ENCODE data around the gene PLD1.
"Not testable (repeated sequence)": the region's sequence is repeated elsewhere in the genome, so short reads cannot be mapped to it uniquely, and the experiment has no call there.

The PLD1 gene

DNA sequence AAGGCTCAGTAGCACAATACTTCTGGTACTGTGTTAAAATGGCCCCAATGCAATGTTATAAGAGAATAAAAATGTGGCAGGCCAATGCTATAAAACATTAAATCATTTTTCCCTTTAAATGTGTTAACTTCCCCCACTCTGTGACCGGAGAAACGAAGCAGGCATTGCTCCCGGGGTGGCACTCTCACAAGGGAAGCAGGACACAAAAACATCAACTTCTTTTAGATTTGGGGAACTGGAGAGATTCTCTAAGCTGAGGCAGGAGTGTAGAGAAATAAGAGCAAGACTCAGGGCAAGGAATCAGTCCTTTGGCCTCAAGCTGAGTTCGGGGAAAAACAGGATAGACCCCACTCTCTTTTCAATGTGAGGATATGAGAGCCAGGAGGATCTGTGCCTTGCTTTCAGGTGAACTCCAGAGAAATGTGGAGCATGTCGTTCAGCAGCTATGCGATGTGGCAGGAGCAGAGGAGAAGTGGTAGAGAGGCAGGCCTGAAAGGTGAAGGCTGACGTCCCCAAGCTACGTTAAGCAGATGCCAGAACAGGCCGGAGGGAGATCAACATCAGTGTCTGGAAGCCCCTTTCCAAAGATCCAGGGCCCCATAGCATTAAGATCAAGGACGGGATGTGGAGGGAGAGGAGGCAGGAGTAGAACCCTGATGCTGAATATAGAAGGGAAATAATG is 160.2 kb downstream of the PLD1 start:
- no peak for DNase-seq

DNA sequence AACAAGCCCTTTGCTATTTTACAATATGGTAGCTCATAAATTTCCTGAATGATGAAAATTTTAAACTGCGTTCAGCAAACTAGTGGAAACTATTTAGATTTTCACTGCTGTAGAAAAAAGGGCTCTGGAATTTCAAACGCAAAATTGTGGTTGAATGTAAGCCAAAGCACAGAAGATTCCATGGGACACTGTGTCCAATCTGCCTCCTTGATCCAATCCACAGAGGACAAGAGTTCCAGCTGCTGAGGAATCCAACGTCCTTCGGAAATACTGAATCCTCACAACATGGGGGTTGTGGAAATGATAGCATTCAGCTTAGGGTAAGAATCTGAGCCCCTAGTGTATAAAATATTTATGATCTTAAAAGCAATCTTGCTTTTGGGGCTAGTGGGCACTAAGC is 161.0 kb downstream of the PLD1 start:
- DNase-seq: no peak

DNA sequence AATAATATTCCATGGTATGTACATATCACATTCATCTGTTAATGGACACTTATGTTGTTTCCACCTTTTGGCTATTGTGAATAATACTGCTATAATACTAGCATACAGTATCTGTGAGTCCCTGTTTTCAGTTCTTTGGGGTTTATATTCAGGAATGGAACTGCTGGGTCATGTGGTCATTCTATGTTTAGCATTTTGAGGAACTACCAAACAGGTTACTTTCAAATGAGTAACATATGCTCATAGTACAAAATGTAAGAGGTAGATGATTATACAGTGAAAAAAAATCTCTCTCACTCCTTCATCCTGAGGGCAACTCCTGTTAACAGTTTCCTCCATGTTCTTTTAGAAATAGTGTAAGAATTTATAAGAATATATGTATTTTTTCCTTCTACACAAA is 162.2 kb downstream of the PLD1 start:
- no peak for DNase-seq

DNA sequence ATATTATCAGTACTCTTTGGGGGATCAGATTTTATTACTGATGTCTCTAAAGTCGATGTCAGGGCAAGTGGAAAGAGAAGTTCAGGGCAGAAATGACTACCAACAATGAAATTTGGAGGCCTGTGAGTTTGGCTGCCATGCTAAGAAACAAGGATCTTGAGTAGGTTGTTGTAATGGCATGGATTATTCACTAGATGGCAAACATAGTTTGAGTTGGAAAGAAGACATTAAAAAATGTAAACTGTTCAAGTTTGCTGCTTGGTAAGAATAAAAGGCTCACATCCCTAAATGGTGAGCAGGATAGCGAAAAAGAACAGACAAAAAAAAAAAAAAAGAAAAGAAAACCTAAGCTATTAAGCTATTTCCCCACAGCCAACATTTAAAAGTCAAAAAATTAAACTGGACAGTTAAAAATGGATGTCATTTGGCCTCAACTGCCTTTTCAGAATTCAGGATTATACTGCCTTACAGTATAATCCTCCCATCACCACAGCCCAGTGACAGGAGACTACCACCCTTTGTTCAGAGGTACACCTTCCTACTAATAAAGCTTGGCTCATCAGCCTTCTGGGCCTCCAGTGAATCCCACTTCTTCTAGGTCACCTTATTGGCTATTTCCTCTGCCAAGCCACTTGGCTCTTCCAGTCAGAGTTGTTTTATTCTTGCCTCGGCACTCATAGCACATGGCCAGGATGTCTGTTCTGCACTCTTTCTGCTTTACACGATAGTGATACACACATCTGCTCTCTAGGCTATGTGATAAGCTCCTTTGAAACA is 163.7 kb downstream of the PLD1 start:
- no peak for DNase-seq

DNA sequence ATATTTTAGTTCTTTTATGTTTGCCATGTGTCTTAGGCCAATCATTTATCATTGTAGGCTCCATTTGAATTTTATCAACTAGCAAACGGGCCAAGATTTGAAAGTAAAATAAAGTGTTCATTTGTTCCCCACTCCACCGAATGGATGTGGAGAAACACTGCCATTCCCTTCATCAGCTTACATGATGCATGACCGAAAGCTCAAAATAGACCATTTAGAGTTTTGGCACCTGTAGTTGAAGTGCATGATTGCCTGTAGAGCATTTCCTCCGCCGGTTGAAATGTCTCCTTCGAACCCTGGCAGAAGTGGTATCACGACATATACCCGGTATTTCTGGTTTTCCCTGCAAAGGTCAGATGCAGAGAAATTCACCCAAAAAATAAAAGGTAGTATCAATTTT is 165.6 kb downstream of the PLD1 start:
- no peak for DNase-seq

DNA sequence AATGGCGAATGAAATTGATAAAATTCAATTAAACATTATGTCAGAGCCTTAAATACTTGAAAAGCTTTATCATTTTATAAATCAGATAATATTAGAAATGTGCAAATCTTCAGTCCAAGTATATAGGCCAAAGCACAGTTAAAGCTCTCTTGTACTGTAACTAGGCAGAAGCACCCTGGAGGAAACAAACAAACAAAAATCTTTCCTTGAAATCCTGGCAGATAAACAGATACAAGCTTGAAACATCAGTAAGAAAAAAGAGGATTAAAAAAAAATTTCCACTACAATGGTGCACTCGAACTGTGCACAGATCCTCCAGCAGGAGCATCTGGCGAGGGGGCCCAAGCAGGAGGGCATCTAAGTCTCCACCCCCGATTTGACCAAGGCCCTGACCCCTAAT is 166.6 kb downstream of the PLD1 start:
- DNase-seq: no peak

DNA sequence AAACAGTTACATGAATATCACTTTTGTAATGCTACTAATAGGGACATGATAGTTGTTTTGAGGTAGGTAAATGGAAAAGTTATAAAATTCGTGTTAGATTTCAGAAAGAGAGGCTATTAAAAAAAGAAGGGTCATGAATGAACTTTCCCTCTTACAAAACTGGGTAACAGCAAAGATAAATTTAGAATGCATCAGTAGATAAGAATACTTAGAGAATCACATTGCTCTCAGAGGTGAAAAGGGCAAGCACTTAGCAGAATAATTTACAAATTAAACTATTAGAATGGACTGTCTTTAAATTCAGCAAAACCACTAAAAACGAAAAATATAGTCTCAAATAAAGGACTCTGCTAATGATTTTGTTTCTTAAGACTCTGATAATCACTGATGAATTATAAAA is 167.2 kb downstream of the PLD1 start:
- no peak for DNase-seq

DNA sequence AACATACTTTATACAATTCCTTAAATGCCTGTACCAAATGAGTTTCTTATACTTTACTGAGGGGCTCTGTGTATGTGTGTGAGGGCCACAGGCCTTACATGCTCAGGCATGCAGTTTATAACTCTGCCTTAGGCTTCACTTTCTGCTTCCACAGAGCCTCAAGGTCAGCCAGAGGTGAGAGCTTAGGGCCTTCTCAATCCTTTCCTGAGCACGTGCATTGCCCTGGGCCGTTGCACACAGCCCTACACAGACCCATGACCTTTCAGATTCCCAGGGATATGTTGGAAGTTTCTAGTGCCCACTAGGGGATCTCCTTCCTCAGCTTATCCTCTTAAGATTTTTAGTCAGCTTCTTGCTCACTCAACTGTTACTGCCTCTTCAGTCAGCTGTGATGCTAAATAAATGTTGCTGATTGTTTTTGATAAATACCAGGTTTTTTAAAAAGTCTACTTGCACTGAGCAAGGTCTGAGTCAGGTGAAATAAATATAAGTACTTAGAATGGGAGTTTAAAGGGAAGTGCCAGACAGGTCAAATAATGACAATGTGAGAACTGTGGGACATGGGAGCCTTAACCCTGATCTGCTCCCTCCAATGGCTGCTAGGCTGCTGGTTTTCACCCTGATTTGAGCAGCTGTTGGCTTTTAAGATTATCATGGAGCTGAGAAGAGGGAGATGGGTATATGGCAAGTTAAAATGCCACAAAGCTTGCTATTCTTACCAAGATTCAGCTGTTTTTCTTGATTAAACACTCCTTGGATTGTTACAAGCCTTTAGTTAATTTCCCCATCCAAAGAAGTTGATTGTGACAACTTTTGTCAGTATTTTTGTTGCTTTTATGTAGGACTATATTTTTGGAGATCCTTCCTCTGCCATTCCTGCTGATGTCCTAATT is 169.5 kb downstream of the PLD1 start:
- DNase-seq: no peak

DNA sequence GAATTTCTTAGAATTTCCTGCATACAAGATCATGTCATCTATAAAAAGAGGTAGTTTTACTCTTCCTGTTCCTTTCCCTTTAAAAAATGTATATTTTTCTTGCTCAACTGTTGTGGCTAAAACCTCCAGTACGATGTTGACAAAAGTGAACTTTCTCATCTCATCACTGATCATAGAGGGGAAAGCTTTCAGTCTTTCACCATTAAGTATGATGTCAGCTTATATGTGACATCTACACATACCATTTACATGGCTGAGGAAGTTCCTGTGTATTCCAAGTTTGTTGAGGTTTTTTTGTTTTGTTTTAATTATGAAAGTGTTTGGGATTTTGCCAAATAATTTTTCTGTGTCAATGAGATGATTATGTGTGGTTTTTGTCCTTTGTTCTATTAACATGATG is 173.6 kb downstream of the PLD1 start:
- no peak for DNase-seq

DNA sequence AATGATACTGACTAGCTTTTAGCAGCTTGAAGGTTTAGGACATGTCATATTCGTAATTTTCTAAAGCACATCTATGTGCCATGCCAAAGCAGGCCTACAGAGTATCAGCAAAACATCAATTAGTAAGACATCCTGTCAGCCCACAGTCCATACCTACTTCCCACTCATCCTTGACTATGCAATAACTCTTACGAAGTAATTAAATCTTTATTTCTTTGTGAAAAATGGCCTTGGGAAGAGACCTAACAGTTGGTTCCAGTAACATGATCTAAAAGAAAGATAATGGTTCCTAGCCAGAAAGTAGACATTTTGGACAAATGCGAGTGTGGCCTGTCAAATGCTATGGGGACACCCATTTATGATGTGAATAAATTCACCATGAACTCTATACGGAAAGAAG is 177.5 kb downstream of the PLD1 start:
- no peak for DNase-seq

DNA sequence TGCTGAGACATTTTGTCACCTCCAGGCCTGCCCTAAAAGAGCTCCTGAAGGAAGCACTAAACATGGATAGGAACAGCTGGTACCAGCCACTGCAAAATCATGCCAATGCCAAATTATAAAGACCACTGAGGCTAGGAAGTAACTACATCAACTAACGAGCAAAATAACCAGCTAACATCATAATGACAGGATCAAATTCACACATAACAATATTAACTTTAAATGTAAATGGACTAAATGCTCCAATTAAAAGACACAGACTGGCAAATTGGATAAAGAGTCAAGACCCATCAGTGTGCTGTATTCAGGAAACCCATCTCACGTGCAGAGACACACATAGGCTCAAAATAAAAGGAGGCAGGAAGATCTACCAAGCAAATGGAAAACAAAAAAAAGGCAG is 183.5 kb downstream of the PLD1 start:
- not testable (repeated sequence) for DNase-seq

DNA sequence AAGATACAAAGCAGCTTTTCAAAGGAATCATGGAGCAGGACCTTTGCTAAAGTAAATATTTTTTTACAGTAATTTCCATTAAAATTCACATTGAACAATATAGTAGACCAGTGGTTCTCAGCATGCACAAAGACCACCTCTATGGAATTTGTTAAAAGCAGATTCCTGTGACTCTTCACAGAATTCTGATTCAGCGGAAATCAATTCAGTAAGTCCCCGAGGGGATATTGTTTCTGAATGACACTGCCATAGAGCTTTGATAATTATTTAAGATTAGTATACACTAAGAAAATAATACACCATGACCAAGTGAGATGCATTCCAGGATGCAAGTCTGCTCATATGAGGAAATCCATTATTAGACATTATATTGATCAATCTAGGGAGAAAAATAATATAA is 188.2 kb downstream of the PLD1 start:
- no peak for DNase-seq

DNA sequence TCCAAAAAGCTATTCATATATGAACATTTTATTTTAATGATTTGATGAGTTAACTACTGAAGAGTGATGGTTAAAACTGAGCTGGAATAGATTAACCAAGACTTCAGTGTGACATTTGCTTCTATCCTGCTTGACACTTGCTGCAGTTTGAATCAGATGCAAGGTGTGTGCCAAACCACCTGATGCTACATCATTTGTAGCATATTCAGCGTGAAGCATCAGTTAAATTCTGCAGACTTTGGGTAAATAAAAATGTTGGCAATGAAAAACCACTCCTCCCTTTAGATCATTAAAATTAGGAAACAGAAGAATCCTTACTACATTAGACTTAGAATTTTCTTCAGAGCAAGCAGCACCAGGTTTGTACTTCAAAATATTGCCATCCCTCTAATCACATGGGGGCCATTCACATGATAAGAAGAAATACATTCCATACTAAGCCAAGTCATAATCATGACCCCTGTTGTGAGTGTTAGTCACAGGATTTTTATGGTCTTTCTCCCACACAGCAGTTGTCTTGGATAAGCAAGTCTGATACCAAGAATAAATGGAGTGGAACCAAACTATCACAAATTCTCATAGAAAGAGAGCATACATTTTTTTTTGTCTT is 189.4 kb downstream of the PLD1 start:
- no peak for DNase-seq

DNA sequence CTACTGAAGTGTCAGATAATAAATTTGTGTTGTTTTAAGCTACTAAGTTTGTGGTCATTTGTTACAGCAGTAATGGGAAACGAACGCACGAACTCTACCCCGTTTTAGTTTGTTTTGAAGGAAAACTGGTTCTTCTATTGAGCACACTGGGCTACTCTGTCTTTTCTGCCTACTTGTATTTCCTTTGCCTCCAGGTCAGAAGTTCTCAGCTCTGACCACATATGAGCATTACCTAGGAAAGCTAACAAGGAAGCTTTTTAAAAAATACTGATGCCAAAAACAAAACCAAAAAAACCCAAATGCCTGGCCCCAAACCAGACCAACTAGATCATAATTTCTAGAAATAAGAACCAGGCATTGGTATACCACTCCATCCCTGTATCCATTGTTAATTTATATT is 193.5 kb downstream of the PLD1 start:
- DNase-seq: no peak

DNA sequence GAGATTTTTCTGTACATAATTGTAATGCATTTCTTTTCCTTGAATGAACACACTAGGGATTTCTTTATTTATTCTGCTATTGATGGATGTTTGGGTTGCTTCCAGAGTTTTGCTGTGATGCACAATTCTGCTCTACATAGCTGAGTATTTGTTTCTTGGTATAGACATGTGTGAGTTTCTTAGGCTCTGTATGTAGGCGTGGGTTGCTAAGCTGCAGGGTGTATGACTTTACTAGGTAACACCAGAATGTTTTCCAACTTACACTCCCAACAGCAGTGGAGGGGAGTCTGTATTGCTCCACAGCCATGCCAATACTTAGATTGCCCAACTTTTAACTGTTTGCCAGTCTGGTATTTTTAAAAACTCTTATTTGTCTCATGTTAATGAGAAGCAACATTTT is 194.6 kb downstream of the PLD1 start:
- no peak for DNase-seq

DNA sequence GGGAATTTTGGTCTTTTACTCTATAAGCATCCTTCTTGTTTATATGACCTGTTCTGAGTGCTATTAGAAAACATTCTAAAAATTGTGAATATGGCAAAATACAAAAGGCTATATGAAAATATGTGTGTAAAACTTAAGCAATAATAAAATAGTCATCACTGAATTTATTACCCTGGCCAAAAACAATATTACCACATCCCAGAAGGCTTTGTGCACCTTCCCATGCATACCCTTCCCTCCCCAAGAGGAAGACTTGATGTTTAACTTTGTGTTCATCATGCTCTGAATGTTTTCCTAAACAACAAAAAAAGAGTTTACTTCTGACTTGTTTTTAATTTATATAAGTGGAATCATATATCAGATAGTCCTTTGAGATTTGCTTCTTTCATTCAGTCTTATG is 195.0 kb downstream of the PLD1 start:
- DNase-seq: no peak

DNA sequence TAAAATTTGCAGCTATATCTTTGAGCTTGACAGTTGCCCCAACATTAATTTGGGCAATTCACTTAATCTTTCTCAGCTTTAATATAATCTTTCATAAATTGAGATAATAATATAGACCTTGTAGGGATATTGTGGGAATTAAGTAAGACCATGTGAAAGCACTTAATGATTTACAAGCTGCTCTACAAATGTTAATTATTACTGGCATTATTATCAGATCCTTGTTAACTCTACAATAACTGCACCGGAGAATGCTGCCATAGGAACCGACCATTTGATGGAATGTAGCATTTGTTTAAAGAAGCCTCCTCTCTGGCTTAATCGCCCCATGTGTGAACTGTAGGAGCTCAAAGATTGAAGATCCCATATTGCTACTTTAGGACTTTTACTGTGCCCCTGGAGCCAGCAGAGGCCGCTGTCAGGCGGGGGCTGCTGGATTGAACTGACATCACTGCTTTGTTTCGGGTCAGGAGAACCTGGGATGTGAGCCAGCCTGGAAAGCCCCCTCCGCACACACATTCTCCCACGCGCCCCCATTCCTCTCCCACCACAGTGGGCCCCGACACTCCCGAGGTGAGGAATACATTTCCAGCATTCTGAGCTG is 195.9 kb downstream of the PLD1 start:
- DNase-seq: no peak

DNA sequence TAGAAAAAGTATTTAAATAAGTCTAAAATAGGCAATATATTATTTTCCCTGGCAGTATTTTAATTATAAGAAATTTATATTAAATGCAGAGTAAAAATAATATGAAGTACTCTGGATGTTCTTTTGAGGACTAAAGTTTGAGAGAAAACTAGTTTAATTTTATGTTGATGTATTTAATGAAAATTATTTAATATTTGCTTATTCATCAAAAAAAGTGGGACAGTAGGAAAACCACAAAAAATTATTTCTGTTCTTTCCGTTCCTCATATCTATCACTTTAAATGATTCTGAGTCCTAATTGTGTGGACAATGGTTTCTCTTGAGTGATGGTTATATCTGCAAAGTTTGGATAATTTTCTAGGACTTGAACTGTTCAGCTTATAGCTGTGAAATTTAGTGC is 202.8 kb downstream of the PLD1 start:
- no peak for DNase-seq

DNA sequence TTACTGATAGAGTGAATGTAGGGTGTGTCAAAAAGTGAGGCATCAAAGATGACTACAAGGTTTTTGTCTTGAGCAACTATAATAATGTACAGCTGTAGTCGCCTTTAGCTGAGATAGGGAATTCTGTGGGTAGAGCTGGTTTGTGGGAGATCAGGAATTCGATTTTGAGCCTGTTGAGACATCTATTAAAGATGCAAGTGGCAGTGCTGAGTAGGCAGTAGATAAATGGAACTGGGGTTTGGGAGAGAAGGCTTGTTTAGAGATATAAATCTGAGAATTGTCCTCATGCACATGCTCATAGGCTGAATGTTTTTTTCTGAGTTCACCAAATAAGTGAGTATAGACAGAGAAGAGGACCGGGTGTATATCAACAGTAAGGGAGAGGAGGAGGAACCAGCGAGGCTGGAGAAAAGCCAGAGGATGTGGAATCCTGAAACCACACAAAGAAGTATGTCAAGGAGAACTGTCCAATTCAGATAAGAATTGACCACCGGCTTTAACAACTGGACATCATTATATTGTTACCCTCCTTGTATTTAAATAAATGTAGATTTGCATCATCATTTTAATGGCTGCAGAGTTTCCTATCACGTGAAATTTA is 204.0 kb downstream of the PLD1 start:
- DNase-seq: no peak

DNA sequence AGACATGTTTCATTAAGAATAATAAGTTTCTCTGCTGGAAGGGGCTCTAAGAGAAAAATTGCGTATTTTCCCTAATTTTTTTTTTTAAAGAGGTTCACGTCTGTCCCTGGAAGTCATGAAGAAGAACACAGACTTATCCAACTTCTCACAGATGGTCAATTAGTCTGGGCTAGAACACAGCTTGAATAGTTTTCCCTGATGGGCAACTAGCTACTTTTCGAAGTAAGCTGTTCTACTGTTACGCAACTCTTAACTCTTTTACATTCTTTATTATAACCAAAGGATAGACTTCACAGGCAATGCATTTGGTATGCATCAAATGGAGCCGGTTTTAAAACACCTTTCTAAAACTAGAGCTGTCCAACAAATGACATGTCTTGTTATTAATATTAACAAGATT is 205.9 kb downstream of the PLD1 start:
- no peak for DNase-seq

DNA sequence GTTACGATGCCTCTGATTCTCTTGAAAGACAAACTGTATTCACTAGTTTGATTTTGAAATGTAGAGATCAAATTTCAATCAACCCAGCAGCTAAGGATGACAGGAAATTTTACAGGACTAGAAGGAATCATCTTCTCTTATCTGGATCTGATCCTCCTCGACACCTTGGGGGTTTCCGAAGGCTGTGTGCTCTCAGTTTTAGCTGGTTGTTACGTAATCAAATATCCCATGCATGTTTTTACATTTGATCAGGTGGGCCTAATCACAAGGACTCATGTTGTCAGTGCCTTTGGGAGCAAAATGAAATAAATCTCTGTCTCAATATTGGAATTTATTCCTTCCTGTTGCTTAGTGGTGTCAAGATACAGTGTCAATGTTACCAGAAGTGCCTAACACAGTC is 208.2 kb downstream of the PLD1 start:
- no peak for DNase-seq

DNA sequence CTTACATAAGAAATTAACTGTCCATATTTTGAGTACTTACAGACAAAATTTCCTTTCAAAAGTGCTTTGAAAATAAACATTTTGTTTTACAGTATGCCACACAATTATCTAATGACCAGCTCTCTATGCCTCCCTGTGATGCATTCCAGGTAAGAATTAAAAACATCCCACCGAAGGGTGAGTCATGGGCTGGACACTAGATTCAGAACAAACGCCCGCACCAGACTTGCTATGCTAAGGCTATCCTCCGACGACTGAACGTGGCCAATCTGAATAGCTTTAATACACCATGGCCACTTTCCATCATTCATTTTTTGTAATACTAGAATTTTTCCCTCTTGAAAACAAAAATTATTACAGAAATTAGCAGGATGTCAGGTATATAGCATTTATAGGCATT is 210.3 kb downstream of the PLD1 start:
- DNase-seq: no peak
